Measurements from ENCODE around the gene NELL1.

Gene NELL1

GRCh38 chr11:20671856-20672546 is 2.6 kb downstream of the NELL1 start:
- H3K27ac ChIP-seq (replicated peaks): no peak overlapping the region
- H3K4me3 ChIP-seq (replicated peaks; ENCODE audit: insufficient read depth, low read length): no peak overlapping the region
- H3K27me3 ChIP-seq (ENCODE audit: insufficient read depth, poor library complexity, severe bottlenecking): peaks cover 56% of the 10 kb centered on the region
- TF ChIP-seq, protein P1, sequence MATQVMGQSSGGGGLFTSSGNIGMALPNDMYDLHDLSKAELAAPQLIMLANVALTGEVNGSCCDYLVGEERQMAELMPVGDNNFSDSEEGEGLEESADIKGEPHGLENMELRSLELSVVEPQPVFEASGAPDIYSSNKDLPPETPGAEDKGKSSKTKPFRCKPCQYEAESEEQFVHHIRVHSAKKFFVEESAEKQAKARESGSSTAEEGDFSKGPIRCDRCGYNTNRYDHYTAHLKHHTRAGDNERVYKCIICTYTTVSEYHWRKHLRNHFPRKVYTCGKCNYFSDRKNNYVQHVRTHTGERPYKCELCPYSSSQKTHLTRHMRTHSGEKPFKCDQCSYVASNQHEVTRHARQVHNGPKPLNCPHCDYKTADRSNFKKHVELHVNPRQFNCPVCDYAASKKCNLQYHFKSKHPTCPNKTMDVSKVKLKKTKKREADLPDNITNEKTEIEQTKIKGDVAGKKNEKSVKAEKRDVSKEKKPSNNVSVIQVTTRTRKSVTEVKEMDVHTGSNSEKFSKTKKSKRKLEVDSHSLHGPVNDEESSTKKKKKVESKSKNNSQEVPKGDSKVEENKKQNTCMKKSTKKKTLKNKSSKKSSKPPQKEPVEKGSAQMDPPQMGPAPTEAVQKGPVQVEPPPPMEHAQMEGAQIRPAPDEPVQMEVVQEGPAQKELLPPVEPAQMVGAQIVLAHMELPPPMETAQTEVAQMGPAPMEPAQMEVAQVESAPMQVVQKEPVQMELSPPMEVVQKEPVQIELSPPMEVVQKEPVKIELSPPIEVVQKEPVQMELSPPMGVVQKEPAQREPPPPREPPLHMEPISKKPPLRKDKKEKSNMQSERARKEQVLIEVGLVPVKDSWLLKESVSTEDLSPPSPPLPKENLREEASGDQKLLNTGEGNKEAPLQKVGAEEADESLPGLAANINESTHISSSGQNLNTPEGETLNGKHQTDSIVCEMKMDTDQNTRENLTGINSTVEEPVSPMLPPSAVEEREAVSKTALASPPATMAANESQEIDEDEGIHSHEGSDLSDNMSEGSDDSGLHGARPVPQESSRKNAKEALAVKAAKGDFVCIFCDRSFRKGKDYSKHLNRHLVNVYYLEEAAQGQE (IDR thresholded peaks at IDR 0.05; ENCODE audit: insufficient replicate concordance, low read depth): no peak
- TF ChIP-seq POLR2AphosphoS5 (IDR thresholded peaks at IDR 0.05; ENCODE audit: low read depth) (no peak), SPI1 (IDR thresholded peaks at IDR 0.05; ENCODE audit: borderline replicate concordance, low read depth) (no peak), CTCF (IDR thresholded peaks at IDR 0.05; ENCODE audit: insufficient read depth, low read length) (no peak), GABPA (IDR thresholded peaks at IDR 0.05; ENCODE audit: low read depth) (no peak)
- DNase-seq (ENCODE audit: low read depth in 1 of 2, low spot score in 1 of 2): no peak

GRCh38 chr11:20672575-20672974 is 3.2 kb downstream of the NELL1 start:
- Histone ChIP-seq H3K27ac (replicated peaks) (no peak overlapping the region), H3K27me3 (ENCODE audit: insufficient read depth, poor library complexity, severe bottlenecking) (peaks cover 50% of the 10 kb centered on the region), H3K4me3 (replicated peaks; ENCODE audit: insufficient read depth, low read length) (no peak overlapping the region)
- no peak for TF ChIP-seq GABPA (IDR thresholded peaks at IDR 0.05; ENCODE audit: low read depth)
- no peak for TF ChIP-seq POLR2AphosphoS5 (IDR thresholded peaks at IDR 0.05; ENCODE audit: low read depth)
- TF ChIP-seq SPI1 (IDR thresholded peaks at IDR 0.05; ENCODE audit: borderline replicate concordance, low read depth): no peak
- TF ChIP-seq, protein P1 (IDR thresholded peaks at IDR 0.05; ENCODE audit: insufficient replicate concordance, low read depth): no peak
- TF ChIP-seq CTCF (IDR thresholded peaks at IDR 0.05; ENCODE audit: insufficient read depth, low read length): no peak
- DNase-seq (ENCODE audit: low read depth in 1 of 2, low spot score in 1 of 2): no peak

DNA sequence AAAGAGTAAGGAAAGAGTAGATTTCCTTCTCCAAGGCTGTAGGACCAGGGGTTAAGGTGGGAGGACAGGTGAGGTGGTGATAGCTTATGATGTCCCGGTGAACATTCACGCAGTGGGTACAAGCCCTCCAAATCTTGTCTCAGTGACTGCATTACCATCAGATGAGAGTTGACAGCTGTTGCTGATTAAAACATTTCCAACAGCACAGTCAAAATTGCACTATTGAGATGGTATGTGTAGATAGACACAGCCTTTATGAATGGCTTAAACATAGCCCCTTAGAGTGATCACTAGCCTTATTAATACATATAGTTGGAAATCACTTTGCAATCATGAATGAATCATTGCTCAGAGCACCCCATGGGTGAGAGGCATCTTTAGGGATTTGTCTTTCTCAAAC is 7.3 kb downstream of the NELL1 start:
- no peak for TF ChIP-seq SPI1 (IDR thresholded peaks at IDR 0.05; ENCODE audit: borderline replicate concordance, low read depth)
- H3K4me3 ChIP-seq (replicated peaks; ENCODE audit: insufficient read depth, low read length): no peak overlapping the region
- no peak for DNase-seq (ENCODE audit: low read depth in 1 of 2, low spot score in 1 of 2)
- H3K27ac ChIP-seq (replicated peaks): no peak overlapping the region
- peaks cover 12% of the 10 kb centered on the region for H3K27me3 ChIP-seq (ENCODE audit: insufficient read depth, poor library complexity, severe bottlenecking)

DNA sequence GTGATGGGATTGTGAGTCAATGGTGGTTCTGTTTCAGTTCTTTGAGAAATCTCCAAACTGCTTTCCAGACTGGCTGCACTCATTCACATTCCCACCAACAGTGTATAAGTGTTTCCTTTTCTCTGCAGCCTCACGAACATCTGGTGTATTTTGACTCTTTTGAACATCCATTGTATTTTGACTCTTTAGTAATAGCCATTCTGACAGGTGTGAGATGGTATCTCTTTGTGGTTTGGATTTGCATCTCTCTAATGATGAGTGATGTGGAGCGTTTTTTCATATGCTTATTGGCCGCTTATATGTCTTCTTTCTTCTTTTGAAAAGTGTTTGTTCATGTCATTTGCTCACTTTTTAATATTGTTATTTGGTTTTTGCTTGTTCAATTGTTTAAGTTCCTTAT is 19.4 kb downstream of the NELL1 start:
- no peak overlapping the region for H3K27ac ChIP-seq (replicated peaks)
- no peak for DNase-seq (ENCODE audit: low read depth in 1 of 2, low spot score in 1 of 2)
- H3K27me3 ChIP-seq (ENCODE audit: insufficient read depth, poor library complexity, severe bottlenecking): no peaks in the 10 kb centered on the region
- TF ChIP-seq SPI1 (IDR thresholded peaks at IDR 0.05; ENCODE audit: borderline replicate concordance, low read depth) (no peak), GABPA (IDR thresholded peaks at IDR 0.05; ENCODE audit: low read depth) (no peak), CTCF (IDR thresholded peaks at IDR 0.05; ENCODE audit: insufficient read depth, low read length) (no peak), POLR2AphosphoS5 (IDR thresholded peaks at IDR 0.05; ENCODE audit: low read depth) (no peak)
- TF ChIP-seq, protein P1 (IDR thresholded peaks at IDR 0.05; ENCODE audit: insufficient replicate concordance, low read depth): no peak
- H3K4me3 ChIP-seq (replicated peaks; ENCODE audit: insufficient read depth, low read length): no peak overlapping the region
